WTC11 (cell line): ENCODE data around the gene PHF12.

Experiments
- ARID4B ChIP-seq: sonication (generic); formaldehyde crosslinking; IDR thresholded peaks from 2 replicates; pipeline ENCODE4 v1.8.0; 2023; ENCODE audit warnings: missing genetic modification reagents, mild to moderate bottlenecking, borderline replicate concordance
- ATF3 ChIP-seq: sonication (generic); formaldehyde crosslinking; conservative IDR thresholded peaks from 2 replicates; pipeline ENCODE4 v1.8.1; 2022; ENCODE audit warnings: mild to moderate bottlenecking, missing genetic modification reagents
- CREB1 ChIP-seq: sonication (generic); formaldehyde crosslinking; IDR thresholded peaks from 2 replicates; pipeline ENCODE4 v1.8.0; 2023; ENCODE audit warnings: mild to moderate bottlenecking, missing genetic modification reagents
- CTCF ChIP-seq: fragments of 200-600 bp; IDR thresholded peaks from 2 replicates; pipeline ENCODE4 v1.8.0; 2022; ENCODE audit warnings: antibody characterized with exemption
- FOXJ3 ChIP-seq: sonication (generic); formaldehyde crosslinking; IDR thresholded peaks from 2 replicates; pipeline ENCODE4 v1.9.0; 2021; ENCODE audit warnings: missing genetic modification reagents, mild to moderate bottlenecking, borderline replicate concordance
- NFE2L1 ChIP-seq: sonication (generic); formaldehyde crosslinking; IDR thresholded peaks from 2 replicates; pipeline ENCODE4 v1.8.1; 2023; ENCODE audit warnings: missing genetic modification reagents
- NR1H2 ChIP-seq: sonication (generic); formaldehyde crosslinking; IDR thresholded peaks from 2 replicates; pipeline ENCODE4 v1.9.0; 2021; ENCODE audit warnings: mild to moderate bottlenecking, moderate library complexity, missing genetic modification reagents
- TEAD4 ChIP-seq: sonication (generic); formaldehyde crosslinking; IDR thresholded peaks from 2 replicates; pipeline ENCODE4 v1.8.0; 2022; ENCODE audit warnings: mild to moderate bottlenecking, missing genetic modification reagents
- TP53 ChIP-seq: sonication (generic); formaldehyde crosslinking; IDR thresholded peaks from 2 replicates; pipeline ENCODE4 v1.8.1; 2023; ENCODE audit warnings: mild to moderate bottlenecking, missing genetic modification reagents
- ZNF121 ChIP-seq: sonication (generic); formaldehyde crosslinking; IDR thresholded peaks from 2 replicates; pipeline ENCODE4 v1.8.0; 2023; ENCODE audit warnings: missing genetic modification reagents
- TF ChIP-seq, protein P1 (sequence below): sonication (generic); formaldehyde crosslinking; IDR thresholded peaks from 2 replicates; pipeline ENCODE4 v1.8.1; 2023; ENCODE audit warnings: mild to moderate bottlenecking, moderate library complexity, missing genetic modification reagents
- TF ChIP-seq, protein P2 (sequence below): sonication (generic); formaldehyde crosslinking; IDR thresholded peaks from 2 replicates; pipeline ENCODE4 v1.8.0; 2022; ENCODE audit warnings: mild to moderate bottlenecking, missing genetic modification reagents

GRCh38 chr17:28940675-28941074 lies 10.6 kb downstream of the PHF12 start:
- TF ChIP-seq, protein P1, sequence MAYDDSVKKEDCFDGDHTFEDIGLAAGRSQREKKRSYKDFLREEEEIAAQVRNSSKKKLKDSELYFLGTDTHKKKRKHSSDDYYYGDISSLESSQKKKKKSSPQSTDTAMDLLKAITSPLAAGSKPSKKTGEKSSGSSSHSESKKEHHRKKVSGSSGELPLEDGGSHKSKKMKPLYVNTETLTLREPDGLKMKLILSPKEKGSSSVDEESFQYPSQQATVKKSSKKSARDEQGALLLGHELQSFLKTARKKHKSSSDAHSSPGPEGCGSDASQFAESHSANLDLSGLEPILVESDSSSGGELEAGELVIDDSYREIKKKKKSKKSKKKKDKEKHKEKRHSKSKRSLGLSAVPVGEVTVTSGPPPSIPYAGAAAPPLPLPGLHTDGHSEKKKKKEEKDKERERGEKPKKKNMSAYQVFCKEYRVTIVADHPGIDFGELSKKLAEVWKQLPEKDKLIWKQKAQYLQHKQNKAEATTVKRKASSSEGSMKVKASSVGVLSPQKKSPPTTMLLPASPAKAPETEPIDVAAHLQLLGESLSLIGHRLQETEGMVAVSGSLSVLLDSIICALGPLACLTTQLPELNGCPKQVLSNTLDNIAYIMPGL (CRISPR knock-in tag): no peak
- TF ChIP-seq CTCF (no peak), CREB1 (CRISPR knock-in tag) (no peak), ZNF121 (CRISPR knock-in tag) (no peak), ATF3 (CRISPR knock-in tag) (no peak), TP53 (no peak), TEAD4 (CRISPR knock-in tag) (no peak), ARID4B (no peak), NR1H2 (CRISPR knock-in tag) (no peak), NFE2L1 (CRISPR knock-in tag) (no peak), FOXJ3 (no peak)
- TF ChIP-seq, protein P2, sequence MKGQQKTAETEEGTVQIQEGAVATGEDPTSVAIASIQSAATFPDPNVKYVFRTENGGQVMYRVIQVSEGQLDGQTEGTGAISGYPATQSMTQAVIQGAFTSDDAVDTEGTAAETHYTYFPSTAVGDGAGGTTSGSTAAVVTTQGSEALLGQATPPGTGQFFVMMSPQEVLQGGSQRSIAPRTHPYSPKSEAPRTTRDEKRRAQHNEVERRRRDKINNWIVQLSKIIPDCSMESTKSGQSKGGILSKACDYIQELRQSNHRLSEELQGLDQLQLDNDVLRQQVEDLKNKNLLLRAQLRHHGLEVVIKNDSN (CRISPR knock-in tag): no peak
